ENCODE results near the gene PAM.
"Not testable (repeated sequence)": the region's sequence is repeated elsewhere in the genome, so short reads cannot be mapped to it uniquely, and the experiment has no call there.

PAM gene

DNA sequence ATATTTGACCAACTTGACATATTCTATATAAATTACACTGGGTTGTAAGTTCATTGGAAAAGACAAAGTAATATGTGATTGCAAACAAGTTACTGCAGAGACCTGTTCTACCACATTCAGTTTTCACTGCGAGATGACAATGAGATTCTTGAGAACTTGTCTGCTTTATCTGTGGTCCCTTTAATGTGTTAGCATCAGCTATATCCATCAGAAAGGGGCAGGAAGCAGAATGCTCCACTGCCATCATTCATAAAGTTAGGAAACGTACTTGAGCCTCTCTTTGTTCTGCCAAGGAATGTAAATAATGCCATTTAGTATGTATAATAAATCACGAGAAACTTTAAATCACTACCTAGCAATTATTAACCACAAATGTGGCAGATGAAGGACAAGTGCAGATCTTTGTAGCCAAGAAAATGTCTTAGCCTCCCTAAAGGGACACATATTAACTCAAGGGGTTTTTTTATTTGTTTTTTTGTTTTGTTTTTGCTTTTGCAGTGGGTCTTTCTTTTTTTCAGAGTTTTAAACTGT is 305.4 kb downstream of the PAM start:
- DNase-seq (ENCODE audit: low read depth, low spot score): no peak
- H3K4me3 ChIP-seq (ENCODE audit: low read length): no peak overlapping the region

GRCh38 chr5:103066326-103066725 is 311.2 kb downstream of the PAM start:
- no peak for DNase-seq (ENCODE audit: low read depth, low spot score)
- no peak overlapping the region for H3K4me3 ChIP-seq (ENCODE audit: low read length)

- not testable (repeated sequence) for H3K4me3 ChIP-seq (ENCODE audit: low read length); DNase-seq (ENCODE audit: low read depth, low spot score)
Observed at GRCh38 chr5:103073500-103073899, 318.4 kb downstream of the PAM start.

DNA sequence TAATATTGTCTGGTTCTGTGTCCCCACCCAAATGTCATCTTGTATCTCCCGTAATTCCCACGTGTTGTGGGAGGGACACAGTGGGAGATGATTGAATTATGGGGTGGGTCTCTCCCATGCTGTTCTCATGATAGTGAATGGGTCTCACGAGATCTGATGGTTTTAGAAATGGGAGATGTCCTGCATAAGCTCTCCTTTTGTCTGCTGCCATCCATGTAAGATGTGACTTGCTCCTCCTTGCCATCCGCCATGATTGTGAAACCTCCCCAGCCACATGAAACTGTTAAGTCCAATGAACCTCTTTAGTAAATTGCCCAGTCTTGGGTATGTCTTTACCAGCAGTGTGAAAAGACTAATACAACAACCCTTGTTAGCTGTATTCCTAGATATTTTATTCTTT is 320.3 kb downstream of the PAM start:
- no peak overlapping the region for H3K4me3 ChIP-seq (ENCODE audit: low read length)
- no peak for DNase-seq (ENCODE audit: low read depth, low spot score)
